SK-N-SH (cell line): ENCODE measurements around the gene MKRN2OS.

Source experiments
- EP300 ChIP-seq, 2 experiments: IDR thresholded peaks; 2 replicates each; pipeline versions ENCODE4 v1.4.0 to v1.6.1; 2012; ENCODE audit warnings: borderline replicate concordance in 1 of 2, low read depth in 1 of 2, low read length in 1 of 2
- EZH2phosphoT487 ChIP-seq: fragments of 200-600 bp; sonication (generic); IDR thresholded peaks from 2 replicates; pipeline ENCODE4 v1.6.1; 2017; ENCODE audit warnings: low read depth, mixed run types, mild to moderate bottlenecking, antibody characterized with exemption, moderate library complexity, borderline replicate concordance
- FOXM1 ChIP-seq: IDR thresholded peaks from 2 replicates; pipeline ENCODE4 v1.4.0; 2012; ENCODE audit warnings: low read depth, mild to moderate bottlenecking
- JUND ChIP-seq: IDR thresholded peaks from 2 replicates; pipeline ENCODE4 v1.4.0; 2012
- NFIC ChIP-seq: IDR thresholded peaks from 2 replicates; pipeline ENCODE4 v1.4.0; 2012; ENCODE audit warnings: borderline replicate concordance
- POLR2AphosphoS5 ChIP-seq: IDR thresholded peaks from 2 replicates; pipeline ENCODE4 v1.6.1; 2012; ENCODE audit warnings: low read depth, low read length
- YY1 ChIP-seq: IDR thresholded peaks from 2 replicates; pipeline ENCODE4 v1.4.0; 2012; ENCODE audit warnings: low read depth, mild to moderate bottlenecking
- TF ChIP-seq, protein P1 (sequence below): fragments of 200-600 bp; sonication (generic); IDR thresholded peaks from 2 replicates; pipeline ENCODE4 v1.6.1; 2017; ENCODE audit warnings: antibody characterized with exemption, mild to moderate bottlenecking, moderate library complexity

DNA sequence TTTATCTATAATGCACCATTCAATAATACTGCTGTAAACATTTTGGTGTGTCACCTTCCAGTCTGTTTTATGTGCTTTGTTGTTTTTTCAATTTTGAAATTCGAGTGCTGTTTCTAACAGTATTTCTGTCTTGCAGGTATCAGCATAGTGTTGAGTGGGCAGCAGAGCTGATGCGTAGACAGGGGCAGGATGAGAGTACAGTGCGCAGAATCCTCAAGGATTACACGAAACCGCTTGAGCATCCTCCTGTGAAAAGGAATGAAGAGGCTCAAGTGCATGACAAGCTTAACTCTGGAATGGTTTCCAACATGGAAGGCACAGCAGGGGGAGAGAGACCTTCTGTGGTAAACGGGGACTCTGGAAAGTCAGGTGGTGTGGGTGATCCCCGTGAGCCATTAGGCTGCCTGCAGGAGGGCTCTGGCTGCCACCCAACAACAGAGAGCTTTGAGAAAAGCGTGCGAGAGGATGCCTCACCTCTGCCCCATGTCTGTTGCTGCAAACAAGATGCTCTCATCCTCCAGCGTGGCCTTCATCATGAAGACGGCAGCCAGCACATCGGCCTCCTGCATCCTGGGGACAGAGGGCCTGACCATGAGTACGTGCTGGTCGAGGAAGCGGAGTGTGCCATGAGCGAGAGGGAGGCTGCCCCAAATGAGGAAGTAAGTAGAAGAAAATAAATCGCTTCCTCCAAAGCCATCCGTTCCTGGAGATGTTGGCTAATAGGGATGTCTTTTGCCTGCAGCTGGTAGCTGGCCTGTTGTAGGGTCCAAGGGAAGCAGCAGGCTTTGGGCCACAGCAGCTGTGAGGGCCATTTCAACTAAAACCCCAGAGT, 42.0 kb downstream of the MKRN2OS start:
- TF ChIP-seq, protein P1, sequence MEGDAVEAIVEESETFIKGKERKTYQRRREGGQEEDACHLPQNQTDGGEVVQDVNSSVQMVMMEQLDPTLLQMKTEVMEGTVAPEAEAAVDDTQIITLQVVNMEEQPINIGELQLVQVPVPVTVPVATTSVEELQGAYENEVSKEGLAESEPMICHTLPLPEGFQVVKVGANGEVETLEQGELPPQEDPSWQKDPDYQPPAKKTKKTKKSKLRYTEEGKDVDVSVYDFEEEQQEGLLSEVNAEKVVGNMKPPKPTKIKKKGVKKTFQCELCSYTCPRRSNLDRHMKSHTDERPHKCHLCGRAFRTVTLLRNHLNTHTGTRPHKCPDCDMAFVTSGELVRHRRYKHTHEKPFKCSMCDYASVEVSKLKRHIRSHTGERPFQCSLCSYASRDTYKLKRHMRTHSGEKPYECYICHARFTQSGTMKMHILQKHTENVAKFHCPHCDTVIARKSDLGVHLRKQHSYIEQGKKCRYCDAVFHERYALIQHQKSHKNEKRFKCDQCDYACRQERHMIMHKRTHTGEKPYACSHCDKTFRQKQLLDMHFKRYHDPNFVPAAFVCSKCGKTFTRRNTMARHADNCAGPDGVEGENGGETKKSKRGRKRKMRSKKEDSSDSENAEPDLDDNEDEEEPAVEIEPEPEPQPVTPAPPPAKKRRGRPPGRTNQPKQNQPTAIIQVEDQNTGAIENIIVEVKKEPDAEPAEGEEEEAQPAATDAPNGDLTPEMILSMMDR = no peak
- no peak for TF ChIP-seq EP300 (IDR thresholded peaks at IDR 0.05; ENCODE audit: borderline replicate concordance in 1 of 2, low read depth in 1 of 2, low read length in 1 of 2)
- TF ChIP-seq JUND = no peak
- no peak for TF ChIP-seq POLR2AphosphoS5
- TF ChIP-seq YY1 = no peak
- no peak for TF ChIP-seq EZH2phosphoT487
- no peak for TF ChIP-seq FOXM1
- no peak for TF ChIP-seq NFIC
